Upper lobe of right lung (tissue), 1 donor: ENCODE measurements around the gene NAXD. TPM values are rescaled to one million over a fixed set of nuclear protein-coding genes. Genes with fewer than 3 reads are reported as not detected.

Source experiments
- ATAC-seq: fragments of 200-7000 bp; cut with Tn5 transposase; one replicate; pipeline ENCODE4 v1.9.1; 2020; ENCODE audit warnings: mild to moderate bottlenecking, moderate library complexity
- DNase-seq: peaks from one replicate; pipeline ENCODE4 v3.0.0-alpha.2; 2020
- H3K27ac ChIP-seq: fragments of 200-600 bp; one replicate; pipeline ENCODE4 v1.8.0; 2022
- H3K27me3 ChIP-seq: fragments of 200-600 bp; one replicate; pipeline ENCODE4 v1.8.0; 2022; ENCODE audit warnings: mild to moderate bottlenecking
- H3K36me3 ChIP-seq: fragments of 200-600 bp; one replicate; pipeline ENCODE4 v1.8.0; 2022
- H3K4me1 ChIP-seq: fragments of 200-600 bp; one replicate; pipeline ENCODE4 v1.8.0; 2022
- H3K4me3 ChIP-seq: fragments of 200-600 bp; one replicate; pipeline ENCODE4 v1.8.0; 2022; ENCODE audit warnings: mild to moderate bottlenecking
- H3K9me3 ChIP-seq: fragments of 200-600 bp; one replicate; pipeline ENCODE4 v1.8.0; 2022
- intact Hi-C: fragments of 100-400 bp; cut with DNase I; formaldehyde crosslinking; loops from one replicate; pipeline ENCODE4 v1.11.0; 2022
- total RNA-seq: library from RNA; stranded (reverse); fragmentation: NEBNext Ultra II Directional; extraction: Animal tissue kit (Norgen Biotek cat#: 25700); gene quantifications from one replicate; pipeline ENCODE4 v1.2.1, GENCODE V29; 2021
- TF ChIP-seq, protein P1 (sequence below): fragments of 200-600 bp; IDR thresholded peaks from one replicate; pipeline ENCODE4 v1.8.0; 2022; ENCODE audit warnings: antibody characterized with exemption
- donor health status: DM: no; HTN: yes; CAD: no; lungs with severe emphysema.

The NAXD gene
- total RNA-seq, 1 donor from 2014 or later, result 32.2 TPM

- Histone ChIP-seq H3K4me1 (peaks cover 5% of the 10 kb centered on the region), H3K27ac (no peak overlapping the region), H3K4me3 (no peak overlapping the region), H3K36me3 (no peaks in the 10 kb centered on the region), H3K9me3 (no peaks in the 10 kb centered on the region), H3K27me3 (peaks cover 7% of the 10 kb centered on the region)
- ATAC-seq (no peak), DNase-seq (no peak)
- TF ChIP-seq, protein P1, sequence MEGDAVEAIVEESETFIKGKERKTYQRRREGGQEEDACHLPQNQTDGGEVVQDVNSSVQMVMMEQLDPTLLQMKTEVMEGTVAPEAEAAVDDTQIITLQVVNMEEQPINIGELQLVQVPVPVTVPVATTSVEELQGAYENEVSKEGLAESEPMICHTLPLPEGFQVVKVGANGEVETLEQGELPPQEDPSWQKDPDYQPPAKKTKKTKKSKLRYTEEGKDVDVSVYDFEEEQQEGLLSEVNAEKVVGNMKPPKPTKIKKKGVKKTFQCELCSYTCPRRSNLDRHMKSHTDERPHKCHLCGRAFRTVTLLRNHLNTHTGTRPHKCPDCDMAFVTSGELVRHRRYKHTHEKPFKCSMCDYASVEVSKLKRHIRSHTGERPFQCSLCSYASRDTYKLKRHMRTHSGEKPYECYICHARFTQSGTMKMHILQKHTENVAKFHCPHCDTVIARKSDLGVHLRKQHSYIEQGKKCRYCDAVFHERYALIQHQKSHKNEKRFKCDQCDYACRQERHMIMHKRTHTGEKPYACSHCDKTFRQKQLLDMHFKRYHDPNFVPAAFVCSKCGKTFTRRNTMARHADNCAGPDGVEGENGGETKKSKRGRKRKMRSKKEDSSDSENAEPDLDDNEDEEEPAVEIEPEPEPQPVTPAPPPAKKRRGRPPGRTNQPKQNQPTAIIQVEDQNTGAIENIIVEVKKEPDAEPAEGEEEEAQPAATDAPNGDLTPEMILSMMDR, result no peak
- intact Hi-C loops, result no loop called here
Measured at GRCh38 chr13:110572778-110573118, 42.6 kb upstream of the NAXD start.

GRCh38 chr13:110574161-110574560, 41.2 kb upstream of the NAXD start:
- Histone ChIP-seq H3K4me3 (no peak overlapping the region), H3K27ac (no peak overlapping the region), H3K9me3 (no peaks in the 10 kb centered on the region), H3K4me1 (peaks cover 5% of the 10 kb centered on the region), H3K36me3 (no peaks in the 10 kb centered on the region), H3K27me3 (peaks cover 7% of the 10 kb centered on the region)
- intact Hi-C loops, result no loop called here
- peak; percentile 18 for DNase-seq
- no peak for ATAC-seq
- TF ChIP-seq, protein P1, result no peak

- Histone ChIP-seq H3K4me3 (no peak overlapping the region), H3K27me3 (peaks cover 7% of the 10 kb centered on the region), H3K4me1 (peaks cover 5% of the 10 kb centered on the region), H3K36me3 (no peaks in the 10 kb centered on the region), H3K27ac (no peak overlapping the region), H3K9me3 (no peaks in the 10 kb centered on the region)
- ATAC-seq (peak; percentile 73), DNase-seq (peak; percentile 63)
- TF ChIP-seq, protein P1, result no peak
- intact Hi-C loops, result no loop called here
Measured at GRCh38 chr13:110575322-110576069, 39.8 kb upstream of the NAXD start.

DNA sequence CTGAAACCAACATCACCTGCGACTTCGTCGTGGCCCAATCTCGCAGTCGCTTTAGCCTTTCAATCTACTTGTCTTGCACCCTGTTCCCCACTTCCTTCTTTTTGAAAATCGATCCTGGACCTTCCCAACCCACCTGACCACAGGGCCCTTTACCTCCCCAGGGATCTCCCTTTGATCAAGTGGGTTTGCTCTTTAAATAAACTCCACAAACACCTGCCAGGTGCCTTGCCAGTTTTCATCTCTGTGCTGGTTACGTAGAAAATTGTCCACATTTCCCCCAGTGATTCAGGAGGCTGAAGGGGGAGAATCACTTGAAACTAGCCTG, 39.3 kb upstream of the NAXD start:
- ATAC-seq (no peak), DNase-seq (no peak)
- Histone ChIP-seq H3K9me3 (no peaks in the 10 kb centered on the region), H3K4me1 (peaks cover 5% of the 10 kb centered on the region), H3K27me3 (peaks cover 7% of the 10 kb centered on the region), H3K36me3 (no peaks in the 10 kb centered on the region), H3K27ac (no peak overlapping the region), H3K4me3 (no peak overlapping the region)
- intact Hi-C loops, result no loop called here
- TF ChIP-seq, protein P1, result no peak

- intact Hi-C loops, result no loop called here
- TF ChIP-seq, protein P1, result no peak
- Histone ChIP-seq H3K27ac (no peak overlapping the region), H3K36me3 (no peaks in the 10 kb centered on the region), H3K4me1 (peaks cover 5% of the 10 kb centered on the region), H3K4me3 (no peak overlapping the region), H3K9me3 (no peaks in the 10 kb centered on the region), H3K27me3 (peaks cover 7% of the 10 kb centered on the region)
- no peak for ATAC-seq
- peak; percentile 0 for DNase-seq
Measured at GRCh38 chr13:110576736-110577476, 38.4 kb upstream of the NAXD start.
